ENCODE data around the gene SRGAP1. TPM values are rescaled to one million over a fixed set of nuclear protein-coding genes. Genes with fewer than 3 reads are reported as not detected.
A peak's percentile ranks its signal among the peaks of the same experiment; 100 is the strongest.

Gene SRGAP1
- total RNA-seq, 1 donor from 2014 or later, result 7.4 TPM

DNA sequence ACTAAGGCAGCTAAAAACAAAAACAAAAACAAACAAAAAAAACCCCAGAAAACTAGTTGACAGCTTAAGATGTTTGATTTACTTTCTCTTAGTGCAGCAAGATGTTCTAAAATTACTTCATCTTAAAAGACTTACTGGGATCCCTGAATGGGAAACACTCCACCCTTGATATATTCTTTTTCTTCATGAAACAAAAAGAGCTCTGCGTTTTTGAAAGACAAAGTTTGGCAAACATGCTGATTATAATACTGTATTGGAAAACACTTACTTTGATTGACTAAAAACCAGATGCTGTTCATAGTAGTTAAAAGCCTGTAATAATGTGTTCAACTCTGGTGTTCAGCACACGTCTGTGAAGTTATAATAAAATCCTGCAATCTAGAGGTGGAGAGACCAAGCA is 136.8 kb downstream of the SRGAP1 start:
- no peaks in the 10 kb centered on the region for H3K9me3 ChIP-seq
- intact Hi-C loops (cut with DNase I), result no loop called here
- no peak overlapping the region for H3K27ac ChIP-seq
- TF ChIP-seq POLR2A (IDR thresholded peaks at IDR 0.05) (no peak), POLR2AphosphoS5 (IDR thresholded peaks at IDR 0.05; ENCODE audit: insufficient read depth in 1 of 2, low read depth in 1 of 2) (no peak)
- TF ChIP-seq, protein P1, sequence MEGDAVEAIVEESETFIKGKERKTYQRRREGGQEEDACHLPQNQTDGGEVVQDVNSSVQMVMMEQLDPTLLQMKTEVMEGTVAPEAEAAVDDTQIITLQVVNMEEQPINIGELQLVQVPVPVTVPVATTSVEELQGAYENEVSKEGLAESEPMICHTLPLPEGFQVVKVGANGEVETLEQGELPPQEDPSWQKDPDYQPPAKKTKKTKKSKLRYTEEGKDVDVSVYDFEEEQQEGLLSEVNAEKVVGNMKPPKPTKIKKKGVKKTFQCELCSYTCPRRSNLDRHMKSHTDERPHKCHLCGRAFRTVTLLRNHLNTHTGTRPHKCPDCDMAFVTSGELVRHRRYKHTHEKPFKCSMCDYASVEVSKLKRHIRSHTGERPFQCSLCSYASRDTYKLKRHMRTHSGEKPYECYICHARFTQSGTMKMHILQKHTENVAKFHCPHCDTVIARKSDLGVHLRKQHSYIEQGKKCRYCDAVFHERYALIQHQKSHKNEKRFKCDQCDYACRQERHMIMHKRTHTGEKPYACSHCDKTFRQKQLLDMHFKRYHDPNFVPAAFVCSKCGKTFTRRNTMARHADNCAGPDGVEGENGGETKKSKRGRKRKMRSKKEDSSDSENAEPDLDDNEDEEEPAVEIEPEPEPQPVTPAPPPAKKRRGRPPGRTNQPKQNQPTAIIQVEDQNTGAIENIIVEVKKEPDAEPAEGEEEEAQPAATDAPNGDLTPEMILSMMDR (IDR thresholded peaks at IDR 0.05), result no peak
- peaks cover 15% of the 10 kb centered on the region for H3K4me1 ChIP-seq
- no peak overlapping the region for H3K4me3 ChIP-seq
- H3K36me3 ChIP-seq, result no peaks in the 10 kb centered on the region
- no peak for DNase-seq (ENCODE audit: extremely low spot score in 2 of 2)
- H3K27me3 ChIP-seq, result no peaks in the 10 kb centered on the region

- no peak for DNase-seq (ENCODE audit: extremely low spot score in 2 of 2)
These were observed 138.2 kb downstream of the SRGAP1 start for GRCh38 chr12:63982604-63983295.

DNA sequence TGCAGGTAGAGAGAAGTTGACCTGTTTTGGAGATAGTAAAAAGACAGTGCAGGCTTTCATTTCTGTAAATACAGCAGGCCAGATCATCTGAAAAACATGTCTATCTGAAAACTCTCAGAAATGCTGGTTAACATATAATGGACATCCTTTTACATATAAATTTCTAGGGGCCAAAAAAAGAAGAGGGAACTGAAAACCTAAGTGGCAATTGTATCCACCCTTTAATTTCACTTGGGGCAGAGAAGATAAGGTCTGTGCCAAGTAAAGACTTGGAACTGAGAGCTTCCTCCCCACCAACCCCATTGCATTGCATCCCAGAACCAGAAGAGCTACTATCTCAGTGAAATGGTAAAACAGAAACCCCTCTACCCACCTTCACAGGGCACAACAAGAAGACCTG is 141.0 kb downstream of the SRGAP1 start:
- no peaks in the 10 kb centered on the region for H3K36me3 ChIP-seq
- no peaks in the 10 kb centered on the region for H3K9me3 ChIP-seq
- DNase-seq (ENCODE audit: extremely low spot score in 2 of 2), result no peak
- no peak overlapping the region for H3K4me3 ChIP-seq
- intact Hi-C loops (cut with DNase I), result no loop called here
- H3K27ac ChIP-seq, result no peak overlapping the region
- H3K27me3 ChIP-seq, result no peaks in the 10 kb centered on the region
- peaks cover 4% of the 10 kb centered on the region for H3K4me1 ChIP-seq
- TF ChIP-seq POLR2AphosphoS5 (IDR thresholded peaks at IDR 0.05; ENCODE audit: insufficient read depth in 1 of 2, low read depth in 1 of 2) (no peak), POLR2A (IDR thresholded peaks at IDR 0.05) (no peak)
- TF ChIP-seq, protein P1 (IDR thresholded peaks at IDR 0.05), result no peak

More at GRCh38 chr12:63982604-63983295, 138.2 kb downstream of the SRGAP1 start:
- no peaks in the 10 kb centered on the region for H3K36me3 ChIP-seq
- intact Hi-C loops (cut with DNase I), result no loop called here
- TF ChIP-seq, protein P1 (IDR thresholded peaks at IDR 0.05), result no peak
- TF ChIP-seq POLR2A (IDR thresholded peaks at IDR 0.05) (no peak), POLR2AphosphoS5 (IDR thresholded peaks at IDR 0.05; ENCODE audit: insufficient read depth in 1 of 2, low read depth in 1 of 2) (no peak)
- peaks cover 14% of the 10 kb centered on the region for H3K4me1 ChIP-seq
- no peaks in the 10 kb centered on the region for H3K27me3 ChIP-seq
- H3K4me3 ChIP-seq, result no peak overlapping the region
- H3K27ac ChIP-seq, result no peak overlapping the region
- H3K9me3 ChIP-seq, result no peaks in the 10 kb centered on the region

GRCh38 chr12:63985945-63986344 is 141.4 kb downstream of the SRGAP1 start:
- intact Hi-C loops (cut with DNase I), result no loop called here
- H3K27me3 ChIP-seq, result no peaks in the 10 kb centered on the region
- no peak overlapping the region for H3K27ac ChIP-seq
- H3K9me3 ChIP-seq, result no peaks in the 10 kb centered on the region
- no peak overlapping the region for H3K4me3 ChIP-seq
- DNase-seq (ENCODE audit: extremely low spot score in 2 of 2), result no peak
- H3K4me1 ChIP-seq, result peaks cover 4% of the 10 kb centered on the region
- TF ChIP-seq POLR2AphosphoS5 (IDR thresholded peaks at IDR 0.05; ENCODE audit: insufficient read depth in 1 of 2, low read depth in 1 of 2) (no peak), POLR2A (IDR thresholded peaks at IDR 0.05) (no peak)
- TF ChIP-seq, protein P1 (IDR thresholded peaks at IDR 0.05), result no peak
- no peaks in the 10 kb centered on the region for H3K36me3 ChIP-seq

DNA sequence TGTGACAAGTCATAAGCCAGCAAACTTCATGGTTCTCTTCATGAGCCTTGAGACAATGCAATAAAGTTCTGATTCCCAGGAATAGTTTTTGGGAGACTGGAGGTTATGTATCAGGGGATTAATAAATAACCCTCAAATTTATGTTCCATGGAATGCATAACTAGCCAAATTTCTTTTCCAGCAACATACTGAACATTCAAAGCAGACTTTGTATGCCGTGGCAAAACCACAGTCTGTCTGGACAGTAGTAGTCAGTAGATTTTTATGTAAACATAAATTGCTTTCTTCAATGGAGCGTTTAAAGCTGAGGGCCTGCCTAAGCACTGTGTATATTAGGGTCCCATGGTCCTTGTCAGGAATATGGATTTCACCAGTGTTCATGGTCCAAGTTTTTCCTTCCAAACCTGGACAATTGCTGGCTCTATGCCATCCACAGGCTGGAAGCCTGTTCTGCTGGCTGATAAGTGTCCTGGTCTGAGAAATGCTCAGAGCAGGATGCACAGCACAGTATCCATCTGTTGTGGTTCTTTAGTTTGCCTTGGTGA is 144.9 kb downstream of the SRGAP1 start:
- Histone ChIP-seq H3K4me1 (no peaks in the 10 kb centered on the region), H3K9me3 (no peaks in the 10 kb centered on the region), H3K27me3 (no peaks in the 10 kb centered on the region), H3K4me3 (no peak overlapping the region), H3K36me3 (no peaks in the 10 kb centered on the region), H3K27ac (no peak overlapping the region)
- intact Hi-C loops (cut with DNase I), result no loop called here
- no peak for DNase-seq (ENCODE audit: extremely low spot score in 2 of 2)
- TF ChIP-seq, protein P1 (IDR thresholded peaks at IDR 0.05), result no peak
- TF ChIP-seq POLR2A (IDR thresholded peaks at IDR 0.05), result no peak
- TF ChIP-seq POLR2AphosphoS5 (IDR thresholded peaks at IDR 0.05; ENCODE audit: insufficient read depth in 1 of 2, low read depth in 1 of 2), result peak in 1 of 2 donors; percentile 9

Measured in vagina (tissue), 2 donors.